ENCODE data around the gene CDK16. TPM values are rescaled to one million over a fixed set of nuclear protein-coding genes. Genes with fewer than 3 reads are reported as not detected.

CDK16 gene
- total and polyA plus RNA-seq, 2 of the 4 experiments (the other 2 are of a cell fraction), result 85.3 to 106 TPM

- Histone ChIP-seq H4K5ac (ENCODE audit: low read depth, low read length) (no peak overlapping the region), H2BK120ac (ENCODE audit: low read depth, low read length) (no peak overlapping the region), H3K4me3 (ENCODE audit: insufficient read depth, low read depth, low read length) (no peak overlapping the region), H4K91ac (ENCODE audit: insufficient read depth, low read depth, low read length) (no peak overlapping the region), H3K14ac (replicated peaks; ENCODE audit: low read depth, low read length) (no peak overlapping the region), H2AFZ (replicated peaks; ENCODE audit: low read length, poor library complexity) (no peak overlapping the region), H3K23ac (ENCODE audit: low read depth, low read length) (no peak overlapping the region), H2AK9ac (replicated peaks; ENCODE audit: low read depth, low read length, poor library complexity) (peak overlapping the region; percentile 55), H3K36me3 (ENCODE audit: control insufficient read depth, insufficient read depth, low read length) (peaks cover 43% of the 10 kb centered on the region), H3K27me3 (ENCODE audit: control insufficient read depth, insufficient read depth, low read length) (peaks cover 21% of the 10 kb centered on the region; the same call in 1 of the 2 replicates), H3K18ac (ENCODE audit: low read depth, low read length) (no peak overlapping the region), H3K4me1 (ENCODE audit: control insufficient read depth, insufficient read depth, low read length) (no peaks in the 10 kb centered on the region), H2BK15ac (ENCODE audit: low read depth, low read length) (no peak overlapping the region), H2BK5ac (ENCODE audit: low read depth, low read length, poor library complexity, severe bottlenecking) (no peak overlapping the region), H4K8ac (ENCODE audit: low read depth in 2 of 2, low read length in 2 of 2) (no peak overlapping the region), H2BK20ac (ENCODE audit: low read depth, low read length) (no peak overlapping the region), H3K79me1 (ENCODE audit: low read depth in 1 of 2, low read length in 2 of 2) (peaks cover 3% of the 10 kb centered on the region in 2 experiments; a peak in 1 of 4 replicates), H4K20me1 (ENCODE audit: insufficient read depth, low read length) (no peaks in the 10 kb centered on the region), H3K56ac (ENCODE audit: extremely low read depth, insufficient read depth, low read length) (no peak overlapping the region), H3K9me3 (ENCODE audit: control insufficient read depth, insufficient read depth, low read length) (no peaks in the 10 kb centered on the region), H2AK5ac (ENCODE audit: low read depth, low read length) (no peak overlapping the region), H3K9ac (ENCODE audit: low read depth, low read length) (no peak overlapping the region), H3K27ac (ENCODE audit: insufficient read depth, low read length) (no peak overlapping the region), H3K9me1 (ENCODE audit: insufficient read depth, low read length) (no peaks in the 10 kb centered on the region), H3K4me2 (ENCODE audit: low read depth, low read length) (no peak overlapping the region), H3K4ac (ENCODE audit: low read depth, low read length) (no peak overlapping the region)
- dilution Hi-C loops (cut with HindIII; ENCODE audit: low sequenced_read_pairs, unreplicated experiment) (no loop called here), intact Hi-C loops (cut with micrococcal nuclease) (no loop called here), in situ Hi-C loops (cut with MboI; ENCODE audit: low sequenced_read_pairs) (no loop called here)
- POLR2A ChIA-PET (ENCODE audit: unreplicated experiment), result no interaction called here
- TF ChIP-seq ELK1 (IDR thresholded peaks at IDR 0.05; ENCODE audit: borderline replicate concordance, low read depth, low read length) (no peak), CHD1 (IDR thresholded peaks at IDR 0.05; ENCODE audit: low read depth, low read length) (no peak), RCOR1 (IDR thresholded peaks at IDR 0.05; ENCODE audit: insufficient replicate concordance, low read length) (no peak), RFX5 (IDR thresholded peaks at IDR 0.05; ENCODE audit: low read depth, low read length) (no peak), POLR2A (IDR thresholded peaks at IDR 0.05; ENCODE audit: low read depth, low read length) (no peak), MXI1 (IDR thresholded peaks at IDR 0.05; ENCODE audit: borderline replicate concordance, low read depth, low read length) (no peak), CEBPB (IDR thresholded peaks at IDR 0.05; ENCODE audit: low read depth, low read length) (no peak), MAZ (IDR thresholded peaks at IDR 0.05; ENCODE audit: borderline replicate concordance, low read depth, low read length) (no peak), FOS (IDR thresholded peaks at IDR 0.05; ENCODE audit: low read depth, low read length) (no peak), SMC3 (IDR thresholded peaks at IDR 0.05; ENCODE audit: low read depth, low read length) (no peak), RAD21 (IDR thresholded peaks at IDR 0.05; ENCODE audit: low read length) (no peak), NFE2L2 (IDR thresholded peaks at IDR 0.05; ENCODE audit: low read depth, low read length) (no peak), BHLHE40 (IDR thresholded peaks at IDR 0.05; ENCODE audit: low read depth, low read length) (no peak), CTCF (conservative IDR thresholded peaks at IDR 0.05; ENCODE audit: low read depth, low read length) (no peak), USF2 (IDR thresholded peaks at IDR 0.05; ENCODE audit: low read depth, low read length) (no peak), MAFK (IDR thresholded peaks at IDR 0.05; ENCODE audit: low read depth, low read length) (no peak)
- WGBS, 2 experiments (ENCODE audit: extremely low coverage in 2 of 2, insufficient read length in 1 of 2), result 61% methylated on average over 8 of the region's 14 CpGs; no CpG with 5 or more reads in 1 of the 2 experiments
- CTCF ChIA-PET, result no interaction called here
- DNase-seq, result no peak
- ATAC-seq (ENCODE audit: low read depth), result peak; percentile 53
- no TSS peak for BruUV-seq (replicated peaks)
Measured at GRCh38 chrX:47179221-47179927, 39.1 kb upstream of the CDK16 start.
